Left lung (tissue), 10 donors: ENCODE data around the gene CLIC3. TPM values are rescaled to one million over a fixed set of nuclear protein-coding genes. Genes with fewer than 3 reads are reported as not detected.

Experiments used
- ATAC-seq: fragments of 200-7000 bp; cut with Tn5 transposase; one replicate; pipeline ENCODE4 v1.9.1; 2020; ENCODE audit warnings: moderate library complexity
- DNase-seq, 4 donors: peaks; one replicate each; pipeline ENCODE4 v3.0.0-alpha.2; 2013 to 2020
- H3K27ac ChIP-seq, 2 donors: fragments of 200-600 bp; sonication (generic) in 1 of 2; one replicate each; pipeline versions ENCODE4 v1.5.0 to v1.8.0; 2020 to 2021
- H3K27me3 ChIP-seq, 2 donors: fragments of 200-600 bp; sonication (generic) in 1 of 2; one replicate each; pipeline versions ENCODE4 v1.5.0 to v1.8.0; 2020 to 2021
- H3K36me3 ChIP-seq, 2 donors: fragments of 200-600 bp; sonication (generic) in 1 of 2; one replicate each; pipeline versions ENCODE4 v1.5.0 to v1.8.0; 2020 to 2021
- H3K4me1 ChIP-seq, 2 donors: fragments of 200-600 bp; one replicate each; pipeline ENCODE4 v1.8.0; 2021
- H3K4me3 ChIP-seq, 2 donors: fragments of 200-600 bp; sonication (generic) in 1 of 2; one replicate each; pipeline versions ENCODE4 v1.5.0 to v1.8.0; 2020 to 2021; ENCODE audit warnings: mild to moderate bottlenecking in 1 of 2
- H3K9me3 ChIP-seq, 2 donors: fragments of 200-600 bp; sonication (generic) in 1 of 2; one replicate each; pipeline versions ENCODE4 v1.5.0 to v1.8.0; 2020 to 2021
- intact Hi-C, 2 donors: fragments of 100-400 bp; cut with DNase I; formaldehyde crosslinking; loops; one replicate each; pipeline versions ENCODE4 v1.11.2 to v1.14.2; 2022
- polyA plus RNA-seq, 6 donors: library from polyadenylated mRNA; unstranded; fragments of 120-200 nt; gene quantifications; one replicate each; pipeline ENCODE4 v1.2.1, GENCODE V29; 2013; ENCODE audit not compliant: insufficient read length in 6 of 6
- total RNA-seq, 2 donors: library from RNA; stranded (reverse); fragmentation: NEBNext Ultra II Directional; extraction: Animal tissue kit (Norgen Biotek cat#: 25700); gene quantifications; one replicate each; pipeline ENCODE4 v1.2.1, GENCODE V29; 2021
- TF ChIP-seq, protein P1 (sequence below), 2 donors: fragments of 200-600 bp; sonication (generic) in 1 of 2; IDR thresholded peaks; one replicate each; pipeline versions ENCODE4 v1.5.0 to v1.8.0; 2021; ENCODE audit warnings: antibody characterized with exemption in 2 of 2
- donor health status: DM: no; HTN: yes; CAD: no.
- donor health status: DM: no; HTN: no; CAD: no.

Gene CLIC3
- total and polyA plus RNA-seq, 8 donors, result 30.7 to 85.4 (median 42.3) TPM

DNA sequence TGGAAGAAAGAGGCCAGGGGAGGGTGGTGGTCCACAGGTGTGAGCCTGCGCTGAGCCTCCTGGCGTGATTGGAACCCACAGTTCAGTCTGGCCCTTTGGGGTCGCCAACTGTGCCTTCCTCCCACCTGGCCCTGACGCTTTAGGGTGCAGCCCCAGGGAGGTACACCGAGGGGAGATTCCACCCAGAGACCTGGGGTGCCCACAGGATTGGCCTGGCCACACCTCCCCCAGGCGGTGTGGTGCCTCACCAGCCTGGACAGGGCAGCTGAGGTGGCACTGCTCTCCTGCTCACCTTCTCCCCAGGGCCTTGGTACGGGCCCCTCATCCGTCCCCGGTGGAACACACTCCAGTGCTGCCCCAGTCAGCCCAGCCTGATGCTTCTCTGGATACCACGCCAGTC is 1.0 kb upstream of the CLIC3 start:
- Histone ChIP-seq H3K27me3 (peaks cover 0 to 32% of the 10 kb centered on the region in 2 donors), H3K9me3 (no peaks in the 10 kb centered on the region), H3K36me3 (peaks cover 0 to 19% of the 10 kb centered on the region in 2 donors), H3K4me3 (peak overlapping the region in 1 of 2 donors; percentile 26), H3K27ac (peak overlapping the region; percentile 33 to 69), H3K4me1 (peaks cover 27 to 90% of the 10 kb centered on the region in 2 donors)
- DNase-seq (no peak), ATAC-seq (no peak)
- intact Hi-C loops, result no loop called here
- TF ChIP-seq, protein P1, sequence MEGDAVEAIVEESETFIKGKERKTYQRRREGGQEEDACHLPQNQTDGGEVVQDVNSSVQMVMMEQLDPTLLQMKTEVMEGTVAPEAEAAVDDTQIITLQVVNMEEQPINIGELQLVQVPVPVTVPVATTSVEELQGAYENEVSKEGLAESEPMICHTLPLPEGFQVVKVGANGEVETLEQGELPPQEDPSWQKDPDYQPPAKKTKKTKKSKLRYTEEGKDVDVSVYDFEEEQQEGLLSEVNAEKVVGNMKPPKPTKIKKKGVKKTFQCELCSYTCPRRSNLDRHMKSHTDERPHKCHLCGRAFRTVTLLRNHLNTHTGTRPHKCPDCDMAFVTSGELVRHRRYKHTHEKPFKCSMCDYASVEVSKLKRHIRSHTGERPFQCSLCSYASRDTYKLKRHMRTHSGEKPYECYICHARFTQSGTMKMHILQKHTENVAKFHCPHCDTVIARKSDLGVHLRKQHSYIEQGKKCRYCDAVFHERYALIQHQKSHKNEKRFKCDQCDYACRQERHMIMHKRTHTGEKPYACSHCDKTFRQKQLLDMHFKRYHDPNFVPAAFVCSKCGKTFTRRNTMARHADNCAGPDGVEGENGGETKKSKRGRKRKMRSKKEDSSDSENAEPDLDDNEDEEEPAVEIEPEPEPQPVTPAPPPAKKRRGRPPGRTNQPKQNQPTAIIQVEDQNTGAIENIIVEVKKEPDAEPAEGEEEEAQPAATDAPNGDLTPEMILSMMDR (IDR thresholded peaks at IDR 0.05), result no peak

DNA sequence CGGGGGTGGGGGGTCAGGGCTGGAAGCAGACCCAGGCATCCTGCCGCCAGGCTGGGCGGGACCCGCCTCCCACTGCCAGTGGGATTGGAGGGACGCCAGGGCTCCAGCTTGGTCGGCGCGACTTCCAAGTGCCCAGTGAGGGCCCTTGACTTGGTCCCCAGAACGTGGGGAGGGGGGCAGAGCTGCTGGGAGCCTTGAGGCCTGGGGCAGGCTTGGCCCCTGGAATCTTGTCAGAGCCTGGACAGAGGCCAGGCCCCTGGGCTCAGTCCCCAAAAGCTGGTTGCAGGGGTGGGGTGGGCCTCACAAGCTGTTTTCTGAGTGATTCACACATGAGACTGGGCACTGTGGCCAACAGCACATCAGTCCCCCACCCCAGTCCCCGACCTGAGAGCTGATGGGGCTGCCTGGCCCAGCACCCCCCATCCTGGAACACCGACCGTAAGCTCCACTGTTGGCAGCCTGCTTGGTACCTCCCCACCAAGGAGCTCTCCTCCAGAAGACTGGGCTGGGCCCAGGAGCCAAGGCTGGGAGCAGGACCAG is 526 bp downstream of the CLIC3 start:
- H3K36me3 ChIP-seq, result peaks cover 0 to 19% of the 10 kb centered on the region in 2 donors
- ATAC-seq (peak; percentile 44), DNase-seq (peak; percentile 57 to 90 (median 86))
- H3K4me1 ChIP-seq, result peaks cover 27 to 83% of the 10 kb centered on the region in 2 donors
- no peaks in the 10 kb centered on the region for H3K9me3 ChIP-seq
- peaks cover 0 to 32% of the 10 kb centered on the region in 2 donors for H3K27me3 ChIP-seq
- peak overlapping the region; percentile 20 to 26 for H3K4me3 ChIP-seq
- TF ChIP-seq, protein P1 (IDR thresholded peaks at IDR 0.05), result no peak
- H3K27ac ChIP-seq, result peak overlapping the region; percentile 33 to 69
- intact Hi-C loops, result no loop called here

DNA sequence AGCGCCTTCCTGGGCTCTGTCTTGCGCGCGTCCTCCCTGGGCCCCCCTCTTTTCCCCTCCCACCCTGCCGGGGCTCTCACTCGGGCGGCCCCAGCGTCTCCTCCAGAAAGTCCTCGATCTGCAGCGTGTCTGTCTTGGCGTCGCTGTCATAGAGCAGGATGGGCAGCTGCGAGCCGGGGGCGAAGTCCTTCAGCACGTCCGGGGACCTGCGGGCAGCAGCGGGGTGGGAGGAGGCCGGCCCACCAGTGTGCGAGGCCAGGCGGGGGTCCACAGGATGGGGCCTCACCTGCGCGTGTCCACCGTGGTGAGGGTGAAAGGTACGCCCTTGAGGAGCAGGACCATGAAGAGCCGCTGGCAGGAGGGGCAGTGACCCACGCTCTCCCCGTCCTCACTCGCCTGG is 1.0 kb downstream of the CLIC3 start:
- DNase-seq, result no peak
- peak overlapping the region in 1 of 2 donors; percentile 26 for H3K4me3 ChIP-seq
- H3K9me3 ChIP-seq, result peaks cover 0 to 3% of the 10 kb centered on the region in 2 donors
- no peak for ATAC-seq
- TF ChIP-seq, protein P1 (IDR thresholded peaks at IDR 0.05), result no peak
- no peak overlapping the region for H3K27ac ChIP-seq
- intact Hi-C loops, result no loop called here
- peaks cover 27 to 78% of the 10 kb centered on the region in 2 donors for H3K4me1 ChIP-seq
- H3K36me3 ChIP-seq, result peaks cover 0 to 19% of the 10 kb centered on the region in 2 donors
- H3K27me3 ChIP-seq, result peaks cover 0 to 32% of the 10 kb centered on the region in 2 donors

DNA sequence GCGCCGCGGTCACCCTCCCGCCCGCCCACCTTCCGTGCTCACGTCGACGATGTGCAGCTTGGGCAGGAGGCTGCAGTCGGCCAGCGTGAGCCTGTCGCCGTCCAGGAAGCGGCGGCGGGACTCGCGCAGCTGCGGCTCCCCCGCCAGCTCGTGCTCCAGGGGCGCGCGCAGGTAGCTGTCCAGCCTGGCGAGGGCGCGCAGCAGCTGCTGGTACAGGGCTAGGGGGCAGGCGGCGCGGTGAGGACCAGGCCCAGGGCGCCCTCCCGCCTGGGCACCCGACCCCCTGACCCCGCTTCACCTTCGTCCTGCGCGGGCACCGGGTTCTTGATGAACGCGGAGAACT is 1.5 kb downstream of the CLIC3 start:
- peaks cover 0 to 32% of the 10 kb centered on the region in 2 donors for H3K27me3 ChIP-seq
- H3K9me3 ChIP-seq, result peaks cover 0 to 3% of the 10 kb centered on the region in 2 donors
- intact Hi-C loops, result no loop called here
- peak overlapping the region in 1 of 2 donors; percentile 26 for H3K4me3 ChIP-seq
- no peak for ATAC-seq
- H3K36me3 ChIP-seq, result peaks cover 0 to 19% of the 10 kb centered on the region in 2 donors
- DNase-seq, result no peak
- TF ChIP-seq, protein P1 (IDR thresholded peaks at IDR 0.05), result no peak
- H3K4me1 ChIP-seq, result peaks cover 27 to 73% of the 10 kb centered on the region in 2 donors
- no peak overlapping the region for H3K27ac ChIP-seq

DNA sequence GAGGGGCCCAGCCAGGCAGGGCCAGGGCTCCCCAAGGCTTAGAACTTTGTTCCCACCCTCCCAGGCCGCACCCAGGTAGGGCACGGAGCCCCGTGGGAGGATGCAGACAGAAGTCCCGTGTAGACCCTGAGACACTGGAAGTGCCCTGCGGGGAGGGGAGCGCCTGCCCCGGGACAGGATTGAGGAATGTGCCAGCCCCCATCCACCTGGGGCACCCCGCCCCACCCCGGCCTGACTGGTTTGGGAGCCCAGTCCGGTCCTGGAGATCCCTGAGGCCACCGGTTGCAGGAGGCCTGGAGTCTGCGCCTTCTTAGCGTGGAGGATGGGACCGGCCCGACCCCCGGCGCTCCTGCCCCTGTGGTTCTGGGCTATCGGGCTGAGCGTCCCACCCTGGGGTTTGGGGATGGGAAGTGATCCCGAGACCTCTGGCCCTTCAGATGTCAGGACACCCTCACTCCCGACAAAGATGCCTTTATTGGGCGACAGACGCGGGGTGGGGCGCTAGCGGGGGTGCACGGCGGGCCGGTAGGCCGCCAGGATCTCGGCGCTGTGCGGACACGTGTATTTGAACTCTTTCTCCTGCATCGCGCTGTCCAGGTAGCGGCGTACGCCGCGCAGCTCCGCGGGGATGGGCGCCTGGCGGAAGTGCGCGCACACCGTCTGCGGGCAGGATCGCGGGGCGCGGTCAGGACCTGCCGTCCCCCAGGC is 2.0 kb downstream of the CLIC3 start:
- H3K4me1 ChIP-seq, result peaks cover 27 to 68% of the 10 kb centered on the region in 2 donors
- no peak overlapping the region for H3K27ac ChIP-seq
- H3K9me3 ChIP-seq, result peaks cover 0 to 3% of the 10 kb centered on the region in 2 donors
- DNase-seq (no peak), ATAC-seq (no peak)
- intact Hi-C loops, result no loop called here
- peaks cover 0 to 19% of the 10 kb centered on the region in 2 donors for H3K36me3 ChIP-seq
- peak overlapping the region in 1 of 2 donors; percentile 26 for H3K4me3 ChIP-seq
- peaks cover 0 to 32% of the 10 kb centered on the region in 2 donors for H3K27me3 ChIP-seq
- TF ChIP-seq, protein P1 (IDR thresholded peaks at IDR 0.05), result no peak
